GM12865 (cell line): ENCODE measurements around the gene GRK1.

Experiments used
- DNase-seq: peaks from one replicate; pipeline ENCODE4 v3.0.0; 2010; ENCODE audit warnings: low read depth
- H3K4me3 ChIP-seq: 2 replicates; pipeline ENCODE4 v1.5.1; 2011; ENCODE audit warnings: mild to moderate bottlenecking, low read depth, low read length, control low read depth
- CTCF ChIP-seq: IDR thresholded peaks from 2 replicates; pipeline ENCODE4 v1.5.1; 2011; ENCODE audit warnings: low read length, control low read depth, low read depth, inconsistent platforms; ENCODE audit not compliant: insufficient read depth; ENCODE audit errors: missing control alignments

Gene GRK1

DNA sequence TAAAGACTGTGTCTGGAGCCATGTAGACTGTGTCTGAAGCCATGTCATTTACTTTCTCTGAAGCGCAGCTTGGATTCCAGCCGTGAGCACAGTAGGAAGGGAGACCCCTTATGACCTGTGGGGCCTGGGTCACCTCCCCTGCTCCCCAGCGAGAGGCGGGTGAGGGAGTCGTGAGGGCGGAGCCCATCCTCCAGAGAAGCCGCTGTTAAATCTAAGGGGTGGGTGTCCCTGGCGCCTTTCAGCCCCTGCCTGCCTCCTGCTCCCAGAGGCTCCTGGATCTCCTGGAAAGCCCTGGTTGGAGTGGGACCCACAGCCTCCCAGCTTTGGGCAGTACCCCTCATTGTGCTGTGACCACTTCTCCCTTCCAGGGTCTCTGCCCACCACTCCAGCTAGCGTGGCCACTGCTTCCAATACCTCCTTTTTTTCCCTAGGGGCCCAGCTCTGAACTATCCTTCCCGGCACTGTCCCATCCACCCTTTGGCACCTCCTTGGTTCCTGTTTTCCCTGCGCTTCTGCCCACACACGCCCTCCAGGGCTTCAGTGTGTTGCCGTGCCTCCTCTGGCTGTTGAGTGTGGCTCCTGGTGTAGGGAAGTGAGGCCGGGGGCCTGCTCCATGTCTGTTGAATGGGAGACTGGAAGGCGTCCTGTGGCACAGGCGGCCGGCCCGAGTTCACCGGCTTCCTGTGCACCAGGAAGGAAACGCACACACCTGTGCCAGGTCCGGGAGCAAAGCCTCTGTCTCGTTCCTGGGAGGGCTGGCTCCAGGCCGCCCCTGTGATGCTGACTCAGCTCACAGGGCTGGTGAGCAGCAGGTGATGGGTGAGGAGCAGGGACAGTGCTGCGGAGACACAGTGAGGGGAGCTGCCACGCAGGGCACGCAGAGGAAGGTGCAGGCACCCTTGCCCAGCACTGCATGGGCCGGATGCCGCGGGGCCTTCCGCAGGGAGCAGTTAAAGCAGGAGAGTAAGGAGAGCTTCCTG is 38.4 kb upstream of the GRK1 start:
- H3K4me3 ChIP-seq: no peak overlapping the region
- no peak for TF ChIP-seq CTCF
- DNase-seq: no peak

GRCh38 chr13:113629866-113630265 is 37.2 kb upstream of the GRK1 start:
- no peak for TF ChIP-seq CTCF
- H3K4me3 ChIP-seq: no peak overlapping the region
- DNase-seq: no peak

DNA sequence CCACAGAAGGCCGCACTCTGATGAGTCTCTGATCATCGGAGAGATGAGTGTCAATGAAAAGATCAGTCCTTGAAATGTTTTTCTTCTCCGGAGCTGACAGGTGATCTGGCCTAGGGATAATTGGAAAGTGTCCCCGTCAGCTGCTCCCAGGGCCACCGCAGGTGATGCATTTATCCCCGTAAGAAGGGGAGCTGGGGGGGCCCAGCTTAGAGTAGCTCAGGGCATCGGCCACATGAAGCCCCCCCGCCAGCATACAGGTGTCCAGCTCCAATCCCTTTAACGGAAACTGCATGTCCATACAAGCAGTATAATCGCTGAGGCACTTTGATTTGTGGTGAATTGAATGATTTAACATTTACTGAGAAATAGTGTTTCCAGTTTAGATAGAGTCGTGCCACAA is 36.7 kb upstream of the GRK1 start:
- no peak overlapping the region for H3K4me3 ChIP-seq
- TF ChIP-seq CTCF: no peak

GRCh38 chr13:113630804-113631203 is 36.2 kb upstream of the GRK1 start:
- no peak for TF ChIP-seq CTCF
- DNase-seq: no peak

More for the DNA sequence above, 36.7 kb upstream of the GRK1 start:
- DNase-seq: no peak

DNA sequence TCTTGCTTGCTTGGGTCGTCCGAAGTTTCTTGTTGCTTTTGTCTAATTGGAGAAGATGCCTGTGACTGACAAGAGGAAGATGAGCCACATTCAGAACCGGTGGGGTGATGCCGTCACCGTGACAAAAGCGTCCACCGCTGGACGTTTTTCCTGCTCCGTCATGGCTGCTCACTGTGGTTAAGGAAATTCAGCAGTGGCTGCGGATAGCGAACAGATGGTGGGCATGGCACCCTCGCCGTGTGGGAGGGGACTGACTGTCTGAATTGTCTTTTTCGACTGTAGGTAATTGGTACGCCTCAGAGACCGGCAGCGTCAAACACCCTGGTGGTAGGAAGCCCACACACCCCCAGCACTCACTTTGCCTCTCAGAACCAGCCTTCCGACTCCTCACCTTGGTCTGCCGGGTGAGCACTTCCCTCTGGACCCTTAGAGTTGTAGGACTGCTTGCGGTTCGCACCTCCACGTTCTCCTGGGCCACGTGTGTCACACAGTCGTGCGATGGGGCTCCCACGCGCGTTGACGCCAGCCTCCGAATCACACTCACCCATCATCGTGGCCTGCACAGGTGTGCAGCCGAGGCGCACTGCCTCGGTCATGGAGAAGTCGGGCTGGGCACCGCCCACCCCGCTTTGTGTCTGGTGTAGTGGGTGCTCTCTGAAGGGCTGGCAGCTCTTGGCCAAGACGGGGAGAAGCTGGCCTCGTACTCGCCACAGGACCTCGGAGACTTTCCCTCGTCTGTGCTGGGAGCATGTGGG is 35.5 kb upstream of the GRK1 start:
- H3K4me3 ChIP-seq: no peak overlapping the region
- TF ChIP-seq CTCF: no peak
- DNase-seq: no peak

More at GRCh38 chr13:113630804-113631203, 36.2 kb upstream of the GRK1 start:
- no peak overlapping the region for H3K4me3 ChIP-seq

- DNase-seq: no peak
- no peak overlapping the region for H3K4me3 ChIP-seq
Observed at GRCh38 chr13:113632706-113633484, 34.1 kb upstream of the GRK1 start.

More at GRCh38 chr13:113632706-113633484, 34.1 kb upstream of the GRK1 start:
- no peak for TF ChIP-seq CTCF
